A549 (cell line): ENCODE results near the gene LIPE. TPM values are rescaled to one million over a fixed set of nuclear protein-coding genes. Genes with fewer than 3 reads are reported as not detected.

Source experiments
- ATAC-seq, 2 experiments: fragments of 200-7000 bp in 1 of 2; fragments of >200 bp in 1 of 2; cut with Nextera tagmentation in 1 of 2; cut with Tn5 transposase in 1 of 2; 3 replicates each; pipeline versions ENCODE4 v1.8.0 to v1.9.1; 2018 to 2020; ENCODE audit warnings: mild to moderate bottlenecking in 1 of 2, moderate library complexity in 1 of 2
- CTCF ChIA-PET: fragments of 300-600 bp; sonication (Branson Sonifier 250); formaldehyde crosslinking; extraction: SDS; loops from one replicate; lab custom pipeline; 2021; ENCODE audit warnings: antibody characterized with exemption, inconsistent platforms; lab: Yijun Ruan, JAX
- POLR2A ChIA-PET: fragments of 350-600 bp; formaldehyde crosslinking; extraction: SDS; loops from one replicate; lab custom pipeline; 2021; ENCODE audit warnings: antibody characterized with exemption, inconsistent platforms; lab: Yijun Ruan, JAX
- DNase-seq, 2 experiments: peaks; one replicate each; pipeline versions ENCODE4 v3.0.0 to v3.0.0-alpha.2; 2011 to 2016; ENCODE audit warnings: low read depth in 1 of 2, low spot score in 1 of 2
- FAIRE-seq: peaks from 2 replicates; lab custom pipeline; 2011; peaks lifted over from hg19 to GRCh38; lab: Jason Lieb, UNC
- H3K27ac ChIP-seq, 2 experiments: fragments of >200 bp; sonication (Bioruptor Twin); formaldehyde crosslinking; 3 replicates each; pipeline ENCODE4 v1.5.1; 2016 to 2017
- H3K4me1 ChIP-seq: fragments of >200 bp; sonication (Bioruptor Twin); formaldehyde crosslinking; 3 replicates; pipeline ENCODE4 v1.6.1; 2016
- H3K4me2 ChIP-seq: fragments of >200 bp; sonication (Bioruptor Twin); formaldehyde crosslinking; 3 replicates; pipeline ENCODE4 v1.6.1; 2016
- H3K4me3 ChIP-seq: fragments of >200 bp; sonication (Bioruptor Twin); formaldehyde crosslinking; 3 replicates; pipeline ENCODE4 v1.5.1; 2016
- H3K9me3 ChIP-seq: fragments of >200 bp; sonication (Bioruptor Twin); formaldehyde crosslinking; 3 replicates; pipeline ENCODE4 v1.6.1; 2016
- BHLHE40 ChIP-seq: IDR thresholded peaks from 2 replicates; pipeline ENCODE4 v1.6.1; 2012; ENCODE audit warnings: low read depth, low read length, inconsistent platforms
- CBX8 ChIP-seq: fragments of 200-600 bp; sonication (generic); IDR thresholded peaks from 2 replicates; pipeline ENCODE4 v1.6.1; 2016
- CTCF ChIP-seq: fragments of >200 bp; sonication (Bioruptor Twin); formaldehyde crosslinking; IDR thresholded peaks from 3 replicates; pipeline ENCODE4 v1.5.1; 2016
- EHF ChIP-seq: fragments of 250-450 bp; sonication (Bioruptor Pico); IDR thresholded peaks from 2 replicates; pipeline ENCODE4 v1.5.0; 2020; ENCODE audit warnings: mild to moderate bottlenecking
- EHMT2 ChIP-seq: fragments of 200-600 bp; sonication (generic); IDR thresholded peaks from 2 replicates; pipeline ENCODE4 v1.6.1; 2016; ENCODE audit warnings: antibody characterized with exemption, low read depth, mild to moderate bottlenecking, moderate library complexity
- ESRRA ChIP-seq: fragments of 150-350 bp; IDR thresholded peaks from 2 replicates; pipeline ENCODE4 v1.6.1; 2014; ENCODE audit warnings: mild to moderate bottlenecking, low read length, borderline replicate concordance
- FOSB ChIP-seq: fragments of 250-450 bp; sonication (Bioruptor Pico); IDR thresholded peaks from 2 replicates; pipeline ENCODE4 v1.5.0; 2020; ENCODE audit warnings: mild to moderate bottlenecking, moderate library complexity
- FOXS1 ChIP-seq: fragments of 250-450 bp; sonication (Bioruptor Pico); IDR thresholded peaks from 2 replicates; pipeline ENCODE4 v1.5.0; 2020; ENCODE audit warnings: mild to moderate bottlenecking, moderate library complexity
- HES2 ChIP-seq: fragments of >200 bp; sonication (Bioruptor Twin); formaldehyde crosslinking; IDR thresholded peaks from 2 replicates; pipeline ENCODE4 v1.6.1; 2016
- HOXA7 ChIP-seq: fragments of 250-450 bp; sonication (Bioruptor Pico); IDR thresholded peaks from 2 replicates; pipeline ENCODE4 v1.5.0; 2020; ENCODE audit warnings: mild to moderate bottlenecking, moderate library complexity
- HOXB5 ChIP-seq: fragments of 250-450 bp; sonication (Bioruptor Pico); IDR thresholded peaks from 2 replicates; pipeline ENCODE4 v1.5.0; 2020; ENCODE audit warnings: mild to moderate bottlenecking, moderate library complexity
- KDM5A ChIP-seq: fragments of 200-600 bp; sonication (generic); IDR thresholded peaks from 2 replicates; pipeline ENCODE4 v1.6.1; 2016; ENCODE audit warnings: antibody characterized with exemption, mild to moderate bottlenecking
- MAZ ChIP-seq: fragments of 150-350 bp; IDR thresholded peaks from 2 replicates; pipeline ENCODE4 v1.6.1; 2014; ENCODE audit warnings: antibody characterized with exemption, low read depth, low read length, borderline replicate concordance
- MYC ChIP-seq: IDR thresholded peaks from 2 replicates; pipeline ENCODE4 v1.6.1; 2012; ENCODE audit warnings: mild to moderate bottlenecking, inconsistent platforms, low read length, improper control_type of control experiment, borderline replicate concordance
- NFE2L2 ChIP-seq: fragments of 150-350 bp; conservative IDR thresholded peaks from 2 replicates; pipeline ENCODE4 v1.6.1; 2014; ENCODE audit warnings: low read length
- NPAS2 ChIP-seq: fragments of 250-450 bp; sonication (Bioruptor Pico); IDR thresholded peaks from 2 replicates; pipeline ENCODE4 v1.8.0; 2022; ENCODE audit warnings: mild to moderate bottlenecking, moderate library complexity, borderline replicate concordance
- POLR2A ChIP-seq: IDR thresholded peaks from 2 replicates; pipeline ENCODE4 v1.6.1; 2012; ENCODE audit warnings: mild to moderate bottlenecking, low read length
- RAD21 ChIP-seq, 2 experiments: fragments of >200 bp in 1 of 2; sonication (Bioruptor Twin) in 1 of 2; formaldehyde crosslinking in 1 of 2; IDR thresholded peaks in 1 of 2; conservative IDR thresholded peaks in 1 of 2; 2 replicates in 1 of 2; 3 replicates in 1 of 2; pipeline ENCODE4 v1.6.1; 2012 to 2018; ENCODE audit warnings: inconsistent platforms in 1 of 2
- RARB ChIP-seq: fragments of 250-450 bp; sonication (Bioruptor Pico); IDR thresholded peaks from 2 replicates; pipeline ENCODE4 v1.8.0; 2021; ENCODE audit warnings: mild to moderate bottlenecking, moderate library complexity
- SMC3 ChIP-seq: fragments of >200 bp; sonication (Bioruptor Twin); formaldehyde crosslinking; IDR thresholded peaks from 3 replicates; pipeline ENCODE4 v1.6.1; 2018; ENCODE audit warnings: inconsistent platforms
- ZNF302 ChIP-seq: fragments of 250-450 bp; sonication (Bioruptor Pico); IDR thresholded peaks from 2 replicates; pipeline ENCODE4 v1.9.0; 2021; ENCODE audit warnings: inconsistent platforms, mild to moderate bottlenecking, moderate library complexity
- ZSCAN20 ChIP-seq: fragments of 250-450 bp; sonication (Bioruptor Pico); IDR thresholded peaks from 2 replicates; pipeline ENCODE4 v1.8.0; 2022; ENCODE audit warnings: mild to moderate bottlenecking, moderate library complexity
- WGBS: methylation state at CpG from one replicate; pipeline ENCODE4 v1.1.6; 2017; ENCODE audit errors: missing lambda C conversion rate; 5-methylcytosine and 5-hydroxymethylcytosine counted together
- polyA plus RNA-seq, 4 experiments: library from polyadenylated mRNA; depleted of rRNA in 3 of 4; stranded (reverse); fragments of >200 nt; fragmentation: RNase III in 1 of 4; extraction: RNeasy Plus Mini Kit Qiagen cat#74134 plus additional on column Dnase treatment in 1 of 4; gene quantifications; 2 replicates in 3 of 4; 3 replicates in 1 of 4; pipeline ENCODE4 v1.2.3, GENCODE V29; 2011 to 2017
- TF ChIP-seq, protein P1 (sequence below): fragments of 150-350 bp; IDR thresholded peaks from 2 replicates; pipeline ENCODE4 v1.6.1; 2014; ENCODE audit warnings: low read depth, mild to moderate bottlenecking, low read length
- TF ChIP-seq, protein P2 (sequence below): fragments of >200 bp; sonication (Bioruptor Twin); formaldehyde crosslinking; IDR thresholded peaks from 3 replicates; pipeline ENCODE4 v1.6.1; 2016
- TF ChIP-seq, protein P3 (sequence below): IDR thresholded peaks from 2 replicates; pipeline ENCODE4 v1.6.1; 2012
- TF ChIP-seq, protein P4 (sequence below): fragments of 250-450 bp; sonication (Bioruptor Pico); IDR thresholded peaks from 2 replicates; pipeline ENCODE4 v1.5.0; 2021; ENCODE audit warnings: mild to moderate bottlenecking, moderate library complexity, borderline replicate concordance
- TF ChIP-seq, protein P5 (sequence below): IDR thresholded peaks from 2 replicates; pipeline ENCODE4 v1.6.1; 2012; ENCODE audit warnings: low read depth, borderline replicate concordance

LIPE gene
- polyA plus RNA-seq, 2 of the 4 experiments (the other 2 are of a cell fraction): 1.6 to 3.2 TPM

- ChIA-PET POLR2A (no interaction called here), CTCF (interaction anchor here (0.9 to 7.4 kb wide), 55 partner anchors 9 to 342 kb away, joined by 3 to 153 read pairs (median 6); partner anchors contain the start of genes CEACAM1 and LIPE)
- WGBS: 85% methylated on average over 2 of the region's 2 CpGs
- DNase-seq: no peak
- no peak for FAIRE-seq
- TF ChIP-seq, protein P1, sequence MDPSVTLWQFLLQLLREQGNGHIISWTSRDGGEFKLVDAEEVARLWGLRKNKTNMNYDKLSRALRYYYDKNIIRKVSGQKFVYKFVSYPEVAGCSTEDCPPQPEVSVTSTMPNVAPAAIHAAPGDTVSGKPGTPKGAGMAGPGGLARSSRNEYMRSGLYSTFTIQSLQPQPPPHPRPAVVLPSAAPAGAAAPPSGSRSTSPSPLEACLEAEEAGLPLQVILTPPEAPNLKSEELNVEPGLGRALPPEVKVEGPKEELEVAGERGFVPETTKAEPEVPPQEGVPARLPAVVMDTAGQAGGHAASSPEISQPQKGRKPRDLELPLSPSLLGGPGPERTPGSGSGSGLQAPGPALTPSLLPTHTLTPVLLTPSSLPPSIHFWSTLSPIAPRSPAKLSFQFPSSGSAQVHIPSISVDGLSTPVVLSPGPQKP: no peak
- TF ChIP-seq BHLHE40: no peak
- no peak for TF ChIP-seq EHMT2
- Histone ChIP-seq H3K4me1 (peaks cover 30% of the 10 kb centered on the region), H3K27ac (no peak overlapping the region), H3K9me3 (no peaks in the 10 kb centered on the region), H3K4me2 (no peak overlapping the region; the same call in 2 of the 3 replicates), H3K4me3 (no peak overlapping the region)
- ATAC-seq: peak; percentile 35 to 40
Observed at GRCh38 chr19:42441049-42441445, 13.9 kb upstream of the LIPE start.

GRCh38 chr19:42440357-42441048 lies 13.3 kb upstream of the LIPE start:
- Histone ChIP-seq H3K9me3 (no peaks in the 10 kb centered on the region), H3K4me1 (peaks cover 30% of the 10 kb centered on the region), H3K4me3 (no peak overlapping the region), H3K27ac (no peak overlapping the region), H3K4me2 (peak overlapping the region; percentile 41)
- WGBS: 22% methylated on average over 16 of the region's 16 CpGs
- FAIRE-seq: peak; percentile 68
- DNase-seq: peak; percentile 87 to 95
- TF ChIP-seq ESRRA: no peak
- TF ChIP-seq MAZ: no peak
- TF ChIP-seq, protein P2, sequence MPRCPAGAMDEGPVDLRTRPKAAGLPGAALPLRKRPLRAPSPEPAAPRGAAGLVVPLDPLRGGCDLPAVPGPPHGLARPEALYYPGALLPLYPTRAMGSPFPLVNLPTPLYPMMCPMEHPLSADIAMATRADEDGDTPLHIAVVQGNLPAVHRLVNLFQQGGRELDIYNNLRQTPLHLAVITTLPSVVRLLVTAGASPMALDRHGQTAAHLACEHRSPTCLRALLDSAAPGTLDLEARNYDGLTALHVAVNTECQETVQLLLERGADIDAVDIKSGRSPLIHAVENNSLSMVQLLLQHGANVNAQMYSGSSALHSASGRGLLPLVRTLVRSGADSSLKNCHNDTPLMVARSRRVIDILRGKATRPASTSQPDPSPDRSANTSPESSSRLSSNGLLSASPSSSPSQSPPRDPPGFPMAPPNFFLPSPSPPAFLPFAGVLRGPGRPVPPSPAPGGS: no peak
- TF ChIP-seq SMC3: peak; percentile 66
- no peak for TF ChIP-seq NFE2L2
- TF ChIP-seq CBX8: no peak
- TF ChIP-seq, protein P3, sequence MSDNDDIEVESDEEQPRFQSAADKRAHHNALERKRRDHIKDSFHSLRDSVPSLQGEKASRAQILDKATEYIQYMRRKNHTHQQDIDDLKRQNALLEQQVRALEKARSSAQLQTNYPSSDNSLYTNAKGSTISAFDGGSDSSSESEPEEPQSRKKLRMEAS: peak; percentile 67
- TF ChIP-seq, protein P4, sequence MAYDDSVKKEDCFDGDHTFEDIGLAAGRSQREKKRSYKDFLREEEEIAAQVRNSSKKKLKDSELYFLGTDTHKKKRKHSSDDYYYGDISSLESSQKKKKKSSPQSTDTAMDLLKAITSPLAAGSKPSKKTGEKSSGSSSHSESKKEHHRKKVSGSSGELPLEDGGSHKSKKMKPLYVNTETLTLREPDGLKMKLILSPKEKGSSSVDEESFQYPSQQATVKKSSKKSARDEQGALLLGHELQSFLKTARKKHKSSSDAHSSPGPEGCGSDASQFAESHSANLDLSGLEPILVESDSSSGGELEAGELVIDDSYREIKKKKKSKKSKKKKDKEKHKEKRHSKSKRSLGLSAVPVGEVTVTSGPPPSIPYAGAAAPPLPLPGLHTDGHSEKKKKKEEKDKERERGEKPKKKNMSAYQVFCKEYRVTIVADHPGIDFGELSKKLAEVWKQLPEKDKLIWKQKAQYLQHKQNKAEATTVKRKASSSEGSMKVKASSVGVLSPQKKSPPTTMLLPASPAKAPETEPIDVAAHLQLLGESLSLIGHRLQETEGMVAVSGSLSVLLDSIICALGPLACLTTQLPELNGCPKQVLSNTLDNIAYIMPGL (CRISPR knock-in tag): peak; percentile 56; the same call in 1 of the 2 replicates
- no peak for TF ChIP-seq HOXA7 (CRISPR knock-in tag)
- TF ChIP-seq CTCF: peak; percentile 99
- TF ChIP-seq HES2: no peak
- no peak for TF ChIP-seq FOSB (CRISPR knock-in tag)
- TF ChIP-seq, protein P1: no peak
- no peak for TF ChIP-seq FOXS1
- peak; percentile 38 to 50 for TF ChIP-seq RAD21 (conservative IDR thresholded peaks at IDR 0.05 in 1 of 2, IDR thresholded peaks at IDR 0.05 in 1 of 2)
- no peak for TF ChIP-seq ZSCAN20 (CRISPR knock-in tag)
- no peak for TF ChIP-seq EHF
- TF ChIP-seq, protein P5, sequence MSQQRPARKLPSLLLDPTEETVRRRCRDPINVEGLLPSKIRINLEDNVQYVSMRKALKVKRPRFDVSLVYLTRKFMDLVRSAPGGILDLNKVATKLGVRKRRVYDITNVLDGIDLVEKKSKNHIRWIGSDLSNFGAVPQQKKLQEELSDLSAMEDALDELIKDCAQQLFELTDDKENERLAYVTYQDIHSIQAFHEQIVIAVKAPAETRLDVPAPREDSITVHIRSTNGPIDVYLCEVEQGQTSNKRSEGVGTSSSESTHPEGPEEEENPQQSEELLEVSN: peak; percentile 52; the same call in 1 of the 2 replicates
- TF ChIP-seq RARB: no peak
- TF ChIP-seq KDM5A: no peak
- no peak for TF ChIP-seq HOXB5 (CRISPR knock-in tag)
- TF ChIP-seq MYC: peak; percentile 25; the same call in 1 of the 2 replicates
- no peak for TF ChIP-seq NPAS2 (CRISPR knock-in tag)
- TF ChIP-seq POLR2A: no peak
- no peak for TF ChIP-seq ZNF302
- ChIA-PET POLR2A (interaction anchor here (0.6 kb wide), 1 partner anchor 14 kb away, joined by 4 read pairs; no protein-coding TSS in a partner anchor), CTCF (interaction anchor here (0.7 to 7.4 kb wide), 65 partner anchors 9 to 341 kb away, joined by 3 to 153 read pairs (median 5); partner anchors contain the start of genes CEACAM1 and LIPE)
- peak; percentile 73 to 85 for ATAC-seq
